AG04449 (cell line): ENCODE data around the gene MANF.

Experiments used
- CTCF ChIA-PET: fragments of 350-600 bp; formaldehyde crosslinking; extraction: SDS; loops from one replicate; lab custom pipeline; 2021; ENCODE audit warnings: antibody characterized with exemption; lab: Yijun Ruan, JAX
- POLR2A ChIA-PET: fragments of 400-600, 350-600 bp; formaldehyde crosslinking; extraction: SDS; loops from one replicate; lab custom pipeline; 2020; ENCODE audit warnings: antibody characterized with exemption, inconsistent platforms; lab: Yijun Ruan, JAX
- DNase-seq: peaks from one replicate; pipeline ENCODE4 v3.0.0-alpha.2; 2010; ENCODE audit warnings: low read depth, low spot score
- H3K4me3 ChIP-seq: 2 replicates; pipeline ENCODE4 v1.5.1; 2011; ENCODE audit warnings: low read depth, mild to moderate bottlenecking, control low read depth, low read length
- CTCF ChIP-seq: IDR thresholded peaks from one replicate; pipeline ENCODE4 v1.5.1; 2011; ENCODE audit warnings: mild to moderate bottlenecking, moderate library complexity, low read length, control low read depth, inconsistent platforms; ENCODE audit not compliant: insufficient read depth; ENCODE audit errors: missing control alignments

The MANF gene

GRCh38 chr3:51422211-51422610, 37.1 kb downstream of the MANF start:
- no peak for DNase-seq
- no peak for TF ChIP-seq CTCF
- CTCF ChIA-PET = interaction anchor here (0.9 to 2.2 kb wide), 2 partner anchors 12 to 15 kb away, joined by 3 to 6 read pairs; no protein-coding TSS in a partner anchor
- POLR2A ChIA-PET = no interaction called here
- no peak overlapping the region for H3K4me3 ChIP-seq

GRCh38 chr3:51426921-51427320, 41.8 kb downstream of the MANF start:
- no peak for TF ChIP-seq CTCF
- ChIA-PET CTCF (interaction anchor here (1.9 kb wide), 1 partner anchor 37 kb away, joined by 8 read pairs; no protein-coding TSS in a partner anchor), POLR2A (no interaction called here)
- H3K4me3 ChIP-seq = no peak overlapping the region
- DNase-seq = no peak

- DNase-seq = no peak
- ChIA-PET CTCF (interaction anchor here (1.0 kb wide), 1 partner anchor 40 kb away, joined by 3 read pairs; no protein-coding TSS in a partner anchor), POLR2A (no interaction called here)
- H3K4me3 ChIP-seq = no peak overlapping the region
- TF ChIP-seq CTCF = no peak
Observed at GRCh38 chr3:51429138-51429537, 44.0 kb downstream of the MANF start.

- ChIA-PET POLR2A (no interaction called here), CTCF (interaction anchor here (0.7 to 2.8 kb wide), 18 partner anchors 8 to 819 kb away, joined by 3 to 16 read pairs (median 3); partner anchors contain the start of gene DCAF1)
- no peak for TF ChIP-seq CTCF
- H3K4me3 ChIP-seq = no peak overlapping the region
- no peak for DNase-seq
Observed at GRCh38 chr3:51434110-51434509, 49.0 kb downstream of the MANF start.

GRCh38 chr3:51434746-51435327, 49.7 kb downstream of the MANF start:
- no peak for DNase-seq
- ChIA-PET POLR2A (no interaction called here), CTCF (interaction anchor here (0.7 to 2.8 kb wide), 19 partner anchors 9 to 820 kb away, joined by 3 to 16 read pairs (median 3); partner anchors contain the start of gene DCAF1)
- peak; percentile 66 for TF ChIP-seq CTCF
- no peak overlapping the region for H3K4me3 ChIP-seq

GRCh38 chr3:51436998-51437639, 52.0 kb downstream of the MANF start:
- CTCF ChIA-PET = interaction anchor here (0.9 to 1.5 kb wide), 4 partner anchors 15 to 65 kb away, joined by 3 to 6 read pairs (median 4); no protein-coding TSS in a partner anchor
- no peak for DNase-seq
- POLR2A ChIA-PET = no interaction called here
- no peak overlapping the region for H3K4me3 ChIP-seq
- no peak for TF ChIP-seq CTCF
